CD4-positive, alpha-beta T cell treated with Interleukin-15 for 4 hours (primary cell): Measurements from ENCODE around the gene MEOX2.

Source experiments
- DNase-seq: peaks from one replicate; pipeline ENCODE4 v3.0.0-alpha.2; 2020; ENCODE audit warnings: low spot score

Gene MEOX2

GRCh38 chr7:15686295-15686956 lies at the start of gene MEOX2:
Gene MEOX2 (minus strand): TSS chr7:15686683. CDS start chr7:15686402, 281 bp downstream.
- no peak for DNase-seq

- DNase-seq, result no peak
These were observed 43.3 kb upstream of the MEOX2 start for GRCh38 chr7:15729746-15730145.

- no peak for DNase-seq
These were observed 38.6 kb upstream of the MEOX2 start for GRCh38 chr7:15725051-15725450.

GRCh38 chr7:15723841-15724240 lies 37.4 kb upstream of the MEOX2 start:
- no peak for DNase-seq

GRCh38 chr7:15720849-15721471 lies 34.5 kb upstream of the MEOX2 start:
- no peak for DNase-seq

GRCh38 chr7:15719311-15719710 lies 32.8 kb upstream of the MEOX2 start:
- no peak for DNase-seq

GRCh38 chr7:15715435-15715834 lies 29.0 kb upstream of the MEOX2 start:
- DNase-seq, result no peak

GRCh38 chr7:15709978-15710377 lies 23.5 kb upstream of the MEOX2 start:
- no peak for DNase-seq

- DNase-seq, result no peak
These were observed 21.1 kb upstream of the MEOX2 start for GRCh38 chr7:15707570-15707969.

GRCh38 chr7:15703732-15704131 lies 17.2 kb upstream of the MEOX2 start:
- no peak for DNase-seq

- DNase-seq, result no peak
These were observed 6.1 kb upstream of the MEOX2 start for GRCh38 chr7:15692501-15693020.

- no peak for DNase-seq
These were observed 2.4 kb upstream of the MEOX2 start for GRCh38 chr7:15688911-15689310.

GRCh38 chr7:15688279-15688626 lies 1.8 kb upstream of the MEOX2 start:
- no peak for DNase-seq

- DNase-seq, result no peak
These were observed 1.2 kb upstream of the MEOX2 start for GRCh38 chr7:15687546-15688278.

GRCh38 chr7:15686957-15687545 lies 568 bp upstream of the MEOX2 start:
- no peak for DNase-seq

- DNase-seq, result no peak
These were observed 857 bp downstream of the MEOX2 start for GRCh38 chr7:15685358-15686294.

- no peak for DNase-seq
These were observed 1.6 kb downstream of the MEOX2 start for GRCh38 chr7:15684871-15685270.

GRCh38 chr7:15684111-15684800 lies 2.2 kb downstream of the MEOX2 start:
- DNase-seq, result no peak

- DNase-seq, result no peak
These were observed 3.7 kb downstream of the MEOX2 start for GRCh38 chr7:15682751-15683245.

GRCh38 chr7:15682111-15682510 lies 4.4 kb downstream of the MEOX2 start:
- DNase-seq, result no peak

GRCh38 chr7:15681631-15682030 lies 4.9 kb downstream of the MEOX2 start:
- no peak for DNase-seq
